HG02884 (cell line): ENCODE data around the gene LARP6.

Experiments
- ATAC-seq: cut with Tn5 transposase; IDR thresholded peaks from one replicate; pipeline ENCODE4 v1.9.1; 2021; ENCODE audit warnings: mild to moderate bottlenecking, moderate library complexity; ENCODE audit not compliant: unreplicated experiment

LARP6 gene

GRCh38 chr15:70796516-70797310 is 57.2 kb downstream of the LARP6 start:
- no peak for ATAC-seq

GRCh38 chr15:70795311-70795665 is 58.7 kb downstream of the LARP6 start:
- ATAC-seq: no peak

- ATAC-seq: no peak
These were observed 59.2 kb downstream of the LARP6 start for GRCh38 chr15:70794596-70795310.

- ATAC-seq: no peak
These were observed 60.3 kb downstream of the LARP6 start for GRCh38 chr15:70793694-70794093.

- no peak for ATAC-seq
These were observed 61.8 kb downstream of the LARP6 start for GRCh38 chr15:70792171-70792573.

- no peak for ATAC-seq
These were observed 62.7 kb downstream of the LARP6 start for GRCh38 chr15:70791259-70791658.

GRCh38 chr15:70789213-70789612 is 64.7 kb downstream of the LARP6 start:
- ATAC-seq: no peak

- no peak for ATAC-seq
These were observed 65.6 kb downstream of the LARP6 start for GRCh38 chr15:70788114-70789049.

- no peak for ATAC-seq
These were observed 67.0 kb downstream of the LARP6 start for GRCh38 chr15:70786996-70787395.

- ATAC-seq: no peak
These were observed 70.3 kb downstream of the LARP6 start for GRCh38 chr15:70783610-70784022.

- ATAC-seq: no peak
These were observed 70.9 kb downstream of the LARP6 start for GRCh38 chr15:70783041-70783440.

- no peak for ATAC-seq
These were observed 72.7 kb downstream of the LARP6 start for GRCh38 chr15:70781236-70781635.
